BLaER1 (cell line): ENCODE measurements around the gene BRD7.
A peak's percentile ranks its signal among the peaks of the same experiment; 100 is the strongest.

Experiments
- H3K27ac ChIP-seq: shearing (Covaris generic); formaldehyde crosslinking; 2 replicates; pipeline ENCODE4 v1.8.1; 2022
- H3K27me3 ChIP-seq: shearing (Covaris generic); formaldehyde crosslinking; 2 replicates; pipeline ENCODE4 v1.8.1; 2022
- H3K36me3 ChIP-seq: shearing (Covaris generic); formaldehyde crosslinking; 2 replicates; pipeline ENCODE4 v1.8.1; 2022
- H3K4me1 ChIP-seq: shearing (Covaris generic); formaldehyde crosslinking; 2 replicates; pipeline ENCODE4 v1.8.1; 2022
- H3K4me2 ChIP-seq: shearing (Covaris generic); formaldehyde crosslinking; 2 replicates; pipeline ENCODE4 v1.8.1; 2022
- H3K4me3 ChIP-seq: shearing (Covaris generic); formaldehyde crosslinking; 2 replicates; pipeline ENCODE4 v1.8.1; 2022
- H3K9ac ChIP-seq: shearing (Covaris generic); formaldehyde crosslinking; 2 replicates; pipeline ENCODE4 v1.8.1; 2022
- H3K9me3 ChIP-seq: shearing (Covaris generic); formaldehyde crosslinking; 2 replicates; pipeline ENCODE4 v1.8.1; 2022
- H4K20me1 ChIP-seq: shearing (Covaris generic); formaldehyde crosslinking; 2 replicates; pipeline ENCODE4 v1.8.1; 2022
- Cebpa-rat ChIP-seq: shearing (Covaris generic); IDR thresholded peaks from 2 replicates; pipeline ENCODE4 v1.8.1; 2022

Gene BRD7

DNA sequence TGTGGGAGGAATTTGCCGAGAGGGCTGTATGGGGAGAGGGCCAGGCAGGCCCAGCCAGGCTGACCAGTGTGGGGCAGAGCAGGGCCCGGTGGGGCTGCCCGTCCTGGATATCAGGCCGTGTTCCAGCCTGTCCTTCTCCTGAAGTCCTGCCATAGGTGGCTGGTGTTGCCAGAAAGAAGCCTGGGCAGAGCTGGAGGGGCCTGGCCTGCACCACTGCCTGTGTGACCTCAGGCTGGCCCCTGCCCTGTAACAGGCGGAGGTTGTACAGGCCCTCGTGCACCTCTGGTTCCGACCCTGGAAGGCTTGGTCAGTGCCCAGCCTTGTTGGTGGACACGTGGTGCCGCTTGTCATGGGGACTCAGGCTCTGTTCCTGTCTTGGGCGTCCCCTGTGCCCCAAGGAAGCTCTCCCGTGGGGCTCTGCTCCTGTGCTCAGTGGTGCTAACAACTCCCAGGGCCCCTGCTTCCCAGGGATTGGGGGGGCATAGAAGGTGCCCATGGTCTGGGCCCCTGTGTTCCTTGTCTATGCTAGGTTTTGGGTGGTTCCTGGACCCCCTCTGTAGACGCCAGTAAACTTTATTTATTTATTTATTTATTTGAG, 69.2 kb downstream of the BRD7 start:
- Histone ChIP-seq H3K4me2 (peak overlapping the region; percentile 88), H4K20me1 (peaks cover 17% of the 10 kb centered on the region), H3K36me3 (peaks cover 39% of the 10 kb centered on the region), H3K9me3 (no peaks in the 10 kb centered on the region), H3K4me3 (no peak overlapping the region), H3K4me1 (peaks cover 65% of the 10 kb centered on the region), H3K9ac (0 out of 2 replicates have a peak overlapping the region, but pooled peaks have one; percentile 5), H3K27ac (peak overlapping the region; percentile 78), H3K27me3 (no peaks in the 10 kb centered on the region)
- TF ChIP-seq Cebpa-rat: no peak

GRCh38 chr16:50298591-50299507, 69.9 kb downstream of the BRD7 start:
- Histone ChIP-seq H3K9me3 (no peaks in the 10 kb centered on the region), H3K9ac (peak overlapping the region; percentile 57), H3K4me2 (peak overlapping the region; percentile 88), H4K20me1 (peaks cover 17% of the 10 kb centered on the region), H3K4me3 (peak overlapping the region; percentile 45; the same call in 1 of the 2 replicates), H3K36me3 (peaks cover 44% of the 10 kb centered on the region), H3K27ac (peak overlapping the region; percentile 78), H3K4me1 (peaks cover 60% of the 10 kb centered on the region), H3K27me3 (no peaks in the 10 kb centered on the region)
- TF ChIP-seq Cebpa-rat: no peak

DNA sequence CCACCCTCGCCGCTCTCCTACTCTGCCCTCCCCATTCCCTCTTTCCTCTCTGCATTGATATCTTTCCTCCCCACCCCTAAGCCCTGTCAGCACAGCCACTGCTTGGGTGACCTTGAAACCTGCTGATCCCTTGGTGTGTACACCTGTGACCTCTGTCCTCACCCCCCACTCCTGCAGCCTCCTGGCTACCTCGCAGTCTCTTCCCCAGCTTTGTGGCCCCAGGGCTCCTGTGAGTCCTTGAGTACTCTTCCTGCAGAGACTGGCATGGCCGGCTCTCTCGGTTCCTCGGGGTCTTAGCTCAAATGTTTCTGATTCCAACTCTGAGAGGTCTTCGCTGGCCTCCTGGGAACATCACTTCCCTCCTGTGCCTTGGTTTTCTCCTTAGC, 70.7 kb downstream of the BRD7 start:
- H4K20me1 ChIP-seq: peaks cover 17% of the 10 kb centered on the region
- H3K36me3 ChIP-seq: peaks cover 51% of the 10 kb centered on the region
- H3K4me3 ChIP-seq: peak overlapping the region; percentile 45
- peaks cover 59% of the 10 kb centered on the region for H3K4me1 ChIP-seq
- H3K9me3 ChIP-seq: no peaks in the 10 kb centered on the region
- TF ChIP-seq Cebpa-rat: no peak
- H3K27ac ChIP-seq: peak overlapping the region; percentile 78
- H3K27me3 ChIP-seq: no peaks in the 10 kb centered on the region
- peak overlapping the region; percentile 88 for H3K4me2 ChIP-seq
- H3K9ac ChIP-seq: peak overlapping the region; percentile 57

GRCh38 chr16:50297301-50298074, 71.3 kb downstream of the BRD7 start:
- peaks cover 59% of the 10 kb centered on the region for H3K4me1 ChIP-seq
- H3K4me3 ChIP-seq: peak overlapping the region; percentile 45
- no peak for TF ChIP-seq Cebpa-rat
- no peaks in the 10 kb centered on the region for H3K9me3 ChIP-seq
- peaks cover 57% of the 10 kb centered on the region for H3K36me3 ChIP-seq
- H3K4me2 ChIP-seq: peak overlapping the region; percentile 88
- no peaks in the 10 kb centered on the region for H3K27me3 ChIP-seq
- H3K27ac ChIP-seq: peak overlapping the region; percentile 78
- H3K9ac ChIP-seq: peak overlapping the region; percentile 57
- peaks cover 17% of the 10 kb centered on the region for H4K20me1 ChIP-seq

- no peak overlapping the region for H3K4me3 ChIP-seq
- H3K27ac ChIP-seq: peak overlapping the region; percentile 52
- H4K20me1 ChIP-seq: peaks cover 17% of the 10 kb centered on the region
- H3K4me1 ChIP-seq: peaks cover 64% of the 10 kb centered on the region
- no peaks in the 10 kb centered on the region for H3K9me3 ChIP-seq
- 0 out of 2 replicates have a peak overlapping the region, but pooled peaks have one; percentile 15 for H3K9ac ChIP-seq
- H3K27me3 ChIP-seq: no peaks in the 10 kb centered on the region
- H3K36me3 ChIP-seq: peaks cover 60% of the 10 kb centered on the region
- TF ChIP-seq Cebpa-rat: no peak
- peak overlapping the region; percentile 88 for H3K4me2 ChIP-seq
Observed at GRCh38 chr16:50296807-50297206, 72.0 kb downstream of the BRD7 start.

- no peaks in the 10 kb centered on the region for H3K9me3 ChIP-seq
- peaks cover 21% of the 10 kb centered on the region for H4K20me1 ChIP-seq
- H3K9ac ChIP-seq: no peak overlapping the region
- no peak overlapping the region for H3K27ac ChIP-seq
- no peak overlapping the region for H3K4me2 ChIP-seq
- H3K4me1 ChIP-seq: peaks cover 68% of the 10 kb centered on the region
- no peaks in the 10 kb centered on the region for H3K27me3 ChIP-seq
- peaks cover 50% of the 10 kb centered on the region for H3K36me3 ChIP-seq
- H3K4me3 ChIP-seq: no peak overlapping the region
- no peak for TF ChIP-seq Cebpa-rat
Observed at GRCh38 chr16:50295541-50296132, 73.2 kb downstream of the BRD7 start.

DNA sequence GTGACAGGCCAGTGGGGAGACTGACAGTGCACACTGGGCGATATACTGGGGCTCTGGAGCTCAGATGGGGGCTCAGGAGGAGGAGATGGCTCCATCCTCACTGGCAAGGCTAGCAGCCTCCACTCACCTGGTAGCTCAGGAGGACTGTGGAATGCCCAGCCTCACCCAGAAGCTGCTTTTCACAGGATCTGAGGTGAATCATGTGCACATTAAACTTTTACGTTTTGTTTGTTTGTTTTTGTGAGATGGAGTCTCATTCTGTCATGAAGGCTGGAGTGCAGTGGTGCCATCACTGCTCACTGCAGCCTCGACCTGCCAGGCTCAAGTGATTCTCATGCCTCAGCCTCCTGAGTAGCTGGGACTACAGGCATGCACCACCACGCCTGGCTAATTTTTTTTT, 73.8 kb downstream of the BRD7 start:
- peaks cover 68% of the 10 kb centered on the region for H3K4me1 ChIP-seq
- H3K9ac ChIP-seq: no peak overlapping the region
- H3K4me2 ChIP-seq: no peak overlapping the region
- H4K20me1 ChIP-seq: peaks cover 27% of the 10 kb centered on the region
- no peaks in the 10 kb centered on the region for H3K9me3 ChIP-seq
- TF ChIP-seq Cebpa-rat: no peak
- H3K4me3 ChIP-seq: no peak overlapping the region
- H3K27ac ChIP-seq: no peak overlapping the region
- no peaks in the 10 kb centered on the region for H3K27me3 ChIP-seq
- peaks cover 54% of the 10 kb centered on the region for H3K36me3 ChIP-seq

- H3K27me3 ChIP-seq: no peaks in the 10 kb centered on the region
- no peak overlapping the region for H3K4me2 ChIP-seq
- no peak overlapping the region for H3K4me3 ChIP-seq
- no peak overlapping the region for H3K9ac ChIP-seq
- H3K36me3 ChIP-seq: peaks cover 52% of the 10 kb centered on the region
- H3K9me3 ChIP-seq: no peaks in the 10 kb centered on the region
- peaks cover 32% of the 10 kb centered on the region for H4K20me1 ChIP-seq
- H3K4me1 ChIP-seq: peaks cover 61% of the 10 kb centered on the region
- TF ChIP-seq Cebpa-rat: no peak
- H3K27ac ChIP-seq: no peak overlapping the region
Observed at GRCh38 chr16:50293994-50294855, 74.6 kb downstream of the BRD7 start.
